ENCODE measurements around the gene ARHGEF37.
"Not testable (repeated sequence)": the region's sequence is repeated elsewhere in the genome, so short reads cannot be mapped to it uniquely, and the experiment has no call there.

The ARHGEF37 gene, protein sequence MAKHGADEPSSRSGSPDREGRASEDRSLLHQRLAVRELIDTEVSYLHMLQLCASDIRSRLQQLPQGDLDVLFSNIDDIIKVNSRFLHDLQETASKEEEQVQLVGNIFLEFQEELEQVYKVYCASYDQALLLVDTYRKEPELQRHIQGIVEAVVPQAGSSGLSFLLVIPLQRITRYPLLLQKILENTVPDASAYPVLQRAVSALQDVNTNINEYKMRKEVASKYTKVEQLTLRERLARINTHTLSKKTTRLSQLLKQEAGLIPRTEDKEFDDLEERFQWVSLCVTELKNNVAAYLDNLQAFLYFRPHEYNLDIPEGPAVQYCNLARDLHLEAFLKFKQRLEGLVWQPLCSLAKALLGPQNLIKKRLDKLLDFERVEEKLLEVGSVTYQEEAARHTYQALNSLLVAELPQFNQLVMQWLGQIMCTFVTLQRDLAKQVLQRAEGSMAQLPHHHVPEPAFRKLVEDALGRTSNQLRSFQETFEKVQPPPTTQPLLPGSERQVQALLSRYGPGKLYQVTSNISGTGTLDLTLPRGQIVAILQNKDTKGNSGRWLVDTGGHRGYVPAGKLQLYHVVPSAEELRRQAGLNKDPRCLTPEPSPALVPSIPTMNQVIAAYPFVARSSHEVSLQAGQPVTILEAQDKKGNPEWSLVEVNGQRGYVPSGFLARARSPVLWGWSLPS

DNA sequence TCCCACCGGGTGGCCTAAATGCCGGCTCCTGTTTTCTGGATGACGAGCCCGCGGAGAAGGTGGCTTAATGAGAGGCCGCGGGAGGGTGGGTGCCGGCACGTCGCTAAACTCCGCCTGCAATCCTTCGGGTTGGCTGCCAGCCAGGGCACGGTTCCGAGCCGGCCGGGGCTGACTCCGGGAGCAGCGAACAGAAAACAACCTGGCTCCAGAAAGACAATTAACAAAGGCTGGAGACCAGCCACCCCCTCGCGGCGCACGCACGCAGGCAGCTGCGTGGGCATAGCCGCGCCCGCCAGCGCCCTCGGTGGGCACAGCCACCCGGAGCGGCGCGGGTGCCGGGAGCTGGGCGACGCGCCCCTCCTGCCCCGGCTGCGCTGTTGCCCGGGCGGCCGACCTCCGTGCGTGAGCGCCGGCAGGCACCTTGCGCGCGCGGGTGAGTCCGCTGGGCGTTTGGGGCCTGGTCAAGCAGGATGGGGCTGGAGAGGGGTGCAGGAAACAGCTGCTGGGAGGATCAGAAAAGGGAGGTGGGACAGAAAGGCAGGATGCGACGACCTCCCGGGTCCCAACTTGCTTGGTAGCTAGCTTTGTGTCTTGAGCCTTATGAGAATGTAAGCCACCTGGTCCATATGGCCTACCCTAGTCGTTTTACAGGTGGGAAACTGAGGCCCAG is at the start of gene ARHGEF37:
Gene ARHGEF37, plus strand, starts transcription at position 307 of the 670 bp plus-strand sequence. CDS start 16,272 bp downstream, outside the sequence.
- peak; percentile 27 for DNase-seq (ENCODE audit: low read depth)
- peak within 1 kb of the TSS; percentile 39 for H3K4me3 ChIP-seq (ENCODE audit: low read depth, low read length)

DNA sequence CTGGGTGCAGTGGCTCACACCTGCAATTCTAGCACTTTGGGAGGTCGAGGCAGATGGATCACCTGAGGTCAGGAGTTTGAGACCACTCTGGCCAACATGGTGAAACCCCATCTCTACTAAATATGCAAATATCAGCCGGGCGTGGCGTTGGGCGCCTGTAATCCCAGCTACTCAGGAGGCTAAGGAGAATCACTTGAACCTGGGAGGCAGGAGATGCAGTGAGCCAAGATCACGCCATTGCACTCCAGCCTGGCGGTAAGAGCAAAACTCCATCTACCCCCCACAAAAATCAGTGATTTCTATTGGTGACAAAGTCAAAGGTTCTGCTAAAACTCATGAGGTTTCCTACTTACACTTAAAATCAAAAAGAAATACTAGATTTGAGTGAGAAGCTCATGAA is 48.9 kb upstream of the ARHGEF37 start:
- no peak overlapping the region for H3K4me3 ChIP-seq (ENCODE audit: low read depth, low read length)
- TF ChIP-seq, protein P1, sequence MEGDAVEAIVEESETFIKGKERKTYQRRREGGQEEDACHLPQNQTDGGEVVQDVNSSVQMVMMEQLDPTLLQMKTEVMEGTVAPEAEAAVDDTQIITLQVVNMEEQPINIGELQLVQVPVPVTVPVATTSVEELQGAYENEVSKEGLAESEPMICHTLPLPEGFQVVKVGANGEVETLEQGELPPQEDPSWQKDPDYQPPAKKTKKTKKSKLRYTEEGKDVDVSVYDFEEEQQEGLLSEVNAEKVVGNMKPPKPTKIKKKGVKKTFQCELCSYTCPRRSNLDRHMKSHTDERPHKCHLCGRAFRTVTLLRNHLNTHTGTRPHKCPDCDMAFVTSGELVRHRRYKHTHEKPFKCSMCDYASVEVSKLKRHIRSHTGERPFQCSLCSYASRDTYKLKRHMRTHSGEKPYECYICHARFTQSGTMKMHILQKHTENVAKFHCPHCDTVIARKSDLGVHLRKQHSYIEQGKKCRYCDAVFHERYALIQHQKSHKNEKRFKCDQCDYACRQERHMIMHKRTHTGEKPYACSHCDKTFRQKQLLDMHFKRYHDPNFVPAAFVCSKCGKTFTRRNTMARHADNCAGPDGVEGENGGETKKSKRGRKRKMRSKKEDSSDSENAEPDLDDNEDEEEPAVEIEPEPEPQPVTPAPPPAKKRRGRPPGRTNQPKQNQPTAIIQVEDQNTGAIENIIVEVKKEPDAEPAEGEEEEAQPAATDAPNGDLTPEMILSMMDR (IDR thresholded peaks at IDR 0.05; ENCODE audit: insufficient read depth, low read depth, low read length, missing control alignments) = no peak
- DNase-seq (ENCODE audit: low read depth) = no peak

More for the DNA sequence above, at the start of gene ARHGEF37:
- TF ChIP-seq, protein P1 (IDR thresholded peaks at IDR 0.05; ENCODE audit: insufficient read depth, low read depth, low read length, missing control alignments) = no peak

DNA sequence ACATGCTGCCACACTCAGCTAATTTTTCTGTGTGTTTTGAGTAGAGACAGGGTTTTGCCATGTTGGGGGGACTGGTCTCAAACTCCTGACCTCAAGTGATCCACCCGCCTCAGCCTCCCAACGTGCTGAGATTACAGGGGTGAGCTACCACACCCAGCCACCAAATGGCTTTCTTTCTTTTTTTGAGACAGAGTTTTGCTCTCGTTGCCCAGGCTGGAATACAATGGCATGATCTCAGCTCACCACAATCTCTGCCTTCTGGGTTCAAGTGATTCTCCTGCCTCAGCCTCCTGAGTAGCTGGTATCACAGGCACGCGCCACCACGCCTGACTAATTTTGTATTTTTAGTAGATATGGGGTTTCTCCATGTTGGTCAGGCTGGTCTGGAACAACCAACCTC is 45.5 kb upstream of the ARHGEF37 start:
- H3K4me3 ChIP-seq (ENCODE audit: low read depth, low read length); DNase-seq (ENCODE audit: low read depth): not testable (repeated sequence)

DNA sequence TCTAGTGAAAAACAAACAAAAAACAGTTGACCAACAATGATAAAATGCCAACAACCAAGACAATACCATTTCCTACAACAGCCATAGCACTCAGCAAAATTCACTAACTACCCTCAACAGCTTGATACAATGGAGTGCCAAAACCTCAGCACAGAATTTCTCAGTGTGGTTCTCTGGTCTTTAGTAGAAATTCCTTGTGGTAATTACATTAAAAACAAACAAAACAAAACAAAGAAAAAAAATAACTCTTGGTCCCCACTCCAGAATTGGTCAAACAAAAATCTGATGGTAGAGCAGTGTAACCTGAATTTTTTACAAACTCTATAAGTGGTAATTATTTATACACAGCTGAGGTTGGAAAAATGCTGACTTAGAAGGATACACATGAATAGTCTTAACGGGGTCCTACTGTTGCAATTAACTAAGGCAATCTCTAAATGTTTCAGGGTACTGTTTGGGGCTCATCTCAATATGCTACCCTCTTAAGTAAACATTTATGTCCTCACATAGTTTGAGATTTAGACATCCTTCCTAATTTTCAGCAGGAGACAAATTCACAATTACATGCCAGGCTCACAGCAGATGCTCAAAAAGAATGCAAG is 43.8 kb upstream of the ARHGEF37 start:
- DNase-seq (ENCODE audit: low read depth) = no peak
- TF ChIP-seq, protein P1 (IDR thresholded peaks at IDR 0.05; ENCODE audit: insufficient read depth, low read depth, low read length, missing control alignments) = no peak
- no peak overlapping the region for H3K4me3 ChIP-seq (ENCODE audit: low read depth, low read length)

DNA sequence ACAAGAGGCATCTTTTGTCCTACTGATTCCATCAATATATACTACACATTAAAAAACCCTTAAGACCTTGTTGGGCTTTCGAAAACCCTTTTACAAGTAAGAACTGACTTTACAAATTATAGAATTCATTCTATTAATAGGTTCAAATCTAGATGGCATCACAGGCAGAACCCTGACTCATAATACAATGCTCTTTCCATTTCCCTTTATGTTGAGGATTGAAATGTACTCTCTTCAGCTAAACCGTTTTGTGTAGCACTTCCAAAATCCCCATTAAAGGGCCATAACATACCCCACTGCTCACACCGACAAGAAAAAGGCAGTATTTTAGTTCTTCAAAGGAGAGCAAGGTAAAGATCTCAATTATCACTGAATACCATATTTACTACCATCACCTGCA is 41.2 kb upstream of the ARHGEF37 start:
- TF ChIP-seq, protein P1 (IDR thresholded peaks at IDR 0.05; ENCODE audit: insufficient read depth, low read depth, low read length, missing control alignments) = no peak
- no peak for DNase-seq (ENCODE audit: low read depth)
- no peak overlapping the region for H3K4me3 ChIP-seq (ENCODE audit: low read depth, low read length)

DNA sequence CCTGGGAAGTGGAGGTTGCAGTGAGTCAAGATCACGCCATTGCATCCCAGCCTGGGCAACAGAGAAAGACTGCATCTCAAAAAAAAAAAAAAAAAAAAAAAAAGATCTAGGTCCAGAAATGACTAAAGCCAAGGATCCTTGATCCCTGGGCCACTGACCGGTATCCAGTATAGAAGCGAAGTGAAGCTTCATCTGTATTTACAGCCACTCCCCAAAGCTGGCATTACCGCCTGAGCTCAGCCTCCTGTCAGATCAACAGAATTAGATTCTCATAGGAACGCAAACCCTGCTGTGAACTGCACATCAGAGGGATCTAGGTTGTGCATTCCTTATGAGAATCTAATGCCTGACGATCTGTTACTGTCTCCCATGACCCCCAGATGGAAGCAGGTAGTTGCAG is 39.4 kb upstream of the ARHGEF37 start:
- no peak for DNase-seq (ENCODE audit: low read depth)
- TF ChIP-seq, protein P1 (IDR thresholded peaks at IDR 0.05; ENCODE audit: insufficient read depth, low read depth, low read length, missing control alignments) = no peak
- H3K4me3 ChIP-seq (ENCODE audit: low read depth, low read length) = no peak overlapping the region
